T-helper 1 cell treated with Interleukin-12 subunit alpha and Interleukin-12 subunit beta and Interleukin-4 antibody, amounts not matched to agents 30 μg/mL and 1 μg/mL, for 36 hours (primary cell): ENCODE data around the gene D2HGDH.
"Not testable (repeated sequence)": the region's sequence is repeated elsewhere in the genome, so short reads cannot be mapped to it uniquely, and the experiment has no call there.

Source experiments
- H3K27ac Mint-ChIP-seq: one replicate; pipeline ENCODE4 v1.8.0; 2021; ENCODE audit warnings: mild to moderate bottlenecking, mixed read lengths
- H3K27me3 Mint-ChIP-seq: one replicate; pipeline ENCODE4 v1.8.0; 2021; ENCODE audit warnings: low read depth, mixed read lengths
- H3K36me3 Mint-ChIP-seq: one replicate; pipeline ENCODE4 v1.8.0; 2021; ENCODE audit warnings: low read depth, mixed read lengths
- H3K4me1 Mint-ChIP-seq: one replicate; pipeline ENCODE4 v1.8.0; 2021; ENCODE audit warnings: low read depth, mixed read lengths
- H3K4me3 Mint-ChIP-seq: one replicate; pipeline ENCODE4 v1.8.0; 2021; ENCODE audit warnings: mild to moderate bottlenecking, moderate library complexity, mixed read lengths
- H3K9me3 Mint-ChIP-seq: one replicate; pipeline ENCODE4 v1.8.0; 2021; ENCODE audit warnings: mixed read lengths

Gene D2HGDH

GRCh38 chr2:241775223-241776177 lies 41.1 kb downstream of the D2HGDH start:
- Mint-ChIP-seq H3K36me3 (no peaks in the 10 kb centered on the region), H3K4me1 (peaks cover 5% of the 10 kb centered on the region), H3K27ac (no peak overlapping the region), H3K4me3 (no peak overlapping the region), H3K27me3 (no peaks in the 10 kb centered on the region), H3K9me3 (no peaks in the 10 kb centered on the region)

DNA sequence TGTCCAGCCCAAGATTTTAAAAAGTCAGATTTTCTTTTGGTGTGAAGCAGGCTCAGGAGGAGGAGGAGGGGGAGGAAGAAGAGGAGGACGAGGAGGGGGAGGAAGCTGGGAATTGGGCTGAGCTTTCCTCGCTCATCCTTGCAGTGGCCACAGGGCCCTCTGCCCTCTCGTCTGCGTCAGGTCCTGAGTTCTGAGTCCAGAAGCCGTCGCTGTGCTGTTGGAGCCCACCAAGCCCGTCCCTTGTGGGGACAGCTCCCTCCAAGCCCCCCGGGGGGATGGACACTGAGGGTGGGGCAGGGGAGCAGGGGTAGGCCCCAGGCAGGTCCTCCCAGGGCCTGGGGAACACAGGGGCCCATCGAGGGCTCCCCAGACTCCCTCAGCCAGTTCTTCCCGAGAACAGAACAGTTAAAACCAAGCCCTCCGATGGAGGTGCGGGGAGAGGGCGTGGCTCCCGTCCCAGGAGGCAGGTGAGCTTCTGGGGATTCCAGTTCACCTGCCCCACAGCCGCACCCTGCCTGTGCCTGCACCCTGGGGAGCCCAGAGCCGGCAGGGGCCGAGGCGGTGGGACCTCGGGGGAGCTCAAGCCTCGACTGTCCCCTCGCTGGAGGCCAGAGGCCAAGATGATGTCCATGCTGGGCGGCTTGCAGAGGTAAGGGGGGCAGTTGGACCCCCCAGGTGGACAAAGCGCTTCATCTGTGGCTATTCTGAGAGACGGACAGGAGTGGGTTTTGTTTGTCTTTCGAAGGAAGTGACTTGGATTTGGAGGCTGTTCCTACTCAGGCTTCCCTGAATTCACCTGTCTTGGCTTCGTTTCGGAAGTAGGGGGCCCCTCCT lies 42.1 kb downstream of the D2HGDH start, which contains the start of gene GAL3ST2:
Gene GAL3ST2, plus strand, starts transcription at position 487 of the 834 bp plus-strand sequence. Its CDS starts 134 bp downstream, at position 621.
- Mint-ChIP-seq H3K9me3 (peaks cover 3% of the 10 kb centered on the region), H3K4me3 (no peak within 1 kb of the TSS), H3K4me1 (peaks cover 5% of the 10 kb centered on the region), H3K27ac (no peak within 1 kb of the TSS), H3K36me3 (no peaks in the 10 kb centered on the region), H3K27me3 (no peaks in the 10 kb centered on the region)

- H3K36me3 Mint-ChIP-seq, result no peaks in the 10 kb centered on the region
- H3K27ac Mint-ChIP-seq, result no peak overlapping the region
- peaks cover under 1% of the 10 kb centered on the region for H3K4me1 Mint-ChIP-seq
- H3K9me3 Mint-ChIP-seq, result peaks cover 3% of the 10 kb centered on the region
- H3K4me3 Mint-ChIP-seq, result no peak overlapping the region
- no peaks in the 10 kb centered on the region for H3K27me3 Mint-ChIP-seq
Measured at GRCh38 chr2:241777170-241777685, 42.8 kb downstream of the D2HGDH start.

DNA sequence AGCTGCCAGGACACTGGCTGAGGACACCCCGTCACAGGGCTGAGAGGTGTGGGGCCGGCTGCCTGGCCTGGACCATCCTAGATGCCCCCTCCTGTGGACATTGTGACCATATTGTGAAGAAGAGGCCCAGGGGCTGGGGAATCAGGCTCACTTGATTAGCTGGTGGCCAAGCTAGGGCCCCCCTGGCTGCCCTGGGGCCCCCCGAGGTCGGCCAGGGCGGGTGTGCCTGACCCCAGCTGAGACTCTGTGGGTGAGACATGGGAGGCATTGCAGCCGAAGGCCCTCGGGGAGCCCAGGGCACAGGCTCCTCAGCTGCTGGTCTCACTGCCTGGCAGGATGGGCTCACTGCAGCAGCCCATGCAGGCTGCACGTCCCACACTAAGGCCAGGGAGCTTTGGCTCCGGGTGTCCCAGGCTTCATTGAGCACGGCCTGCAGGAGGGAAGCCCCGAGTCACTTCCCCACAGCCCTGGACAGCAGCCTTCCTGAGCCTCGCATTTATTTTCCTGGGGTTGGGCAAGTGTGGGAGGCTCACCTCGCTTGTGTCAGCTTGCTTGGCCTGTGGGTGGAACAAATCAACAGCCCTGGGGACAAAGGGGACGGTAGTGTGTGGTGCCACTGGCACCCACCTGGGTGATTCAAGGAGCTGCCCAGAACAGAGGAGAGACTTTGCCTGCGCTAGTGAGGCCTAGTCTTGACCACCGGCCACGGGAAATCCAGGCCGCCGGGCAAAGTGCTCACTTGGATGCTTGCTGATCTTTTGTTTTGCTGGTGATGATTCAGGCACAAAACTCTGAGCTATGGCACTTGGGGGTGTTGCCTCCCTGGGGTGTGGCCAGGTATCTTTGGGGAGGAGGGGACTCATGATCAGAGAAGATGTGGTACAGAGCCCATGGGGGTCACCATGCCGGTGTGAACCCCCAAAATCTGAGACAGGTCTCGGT lies 43.5 kb downstream of the D2HGDH start:
- H3K27ac Mint-ChIP-seq, result no peak overlapping the region
- H3K27me3 Mint-ChIP-seq, result no peaks in the 10 kb centered on the region
- H3K36me3 Mint-ChIP-seq, result no peaks in the 10 kb centered on the region
- H3K4me1 Mint-ChIP-seq, result no peaks in the 10 kb centered on the region
- no peak overlapping the region for H3K4me3 Mint-ChIP-seq
- peaks cover 3% of the 10 kb centered on the region for H3K9me3 Mint-ChIP-seq

- Mint-ChIP-seq H3K36me3 (no peaks in the 10 kb centered on the region), H3K9me3 (peaks cover 6% of the 10 kb centered on the region), H3K27me3 (no peaks in the 10 kb centered on the region), H3K4me3 (no peak overlapping the region), H3K27ac (no peak overlapping the region), H3K4me1 (no peaks in the 10 kb centered on the region)
Measured at GRCh38 chr2:241780939-241781569, 46.6 kb downstream of the D2HGDH start.

GRCh38 chr2:241782053-241782452 lies 47.6 kb downstream of the D2HGDH start:
- not testable (repeated sequence) for H3K27ac Mint-ChIP-seq, H3K27me3 Mint-ChIP-seq, H3K4me1 Mint-ChIP-seq, H3K36me3 Mint-ChIP-seq, H3K4me3 Mint-ChIP-seq
- H3K9me3 Mint-ChIP-seq, result peaks cover 13% of the 10 kb centered on the region

DNA sequence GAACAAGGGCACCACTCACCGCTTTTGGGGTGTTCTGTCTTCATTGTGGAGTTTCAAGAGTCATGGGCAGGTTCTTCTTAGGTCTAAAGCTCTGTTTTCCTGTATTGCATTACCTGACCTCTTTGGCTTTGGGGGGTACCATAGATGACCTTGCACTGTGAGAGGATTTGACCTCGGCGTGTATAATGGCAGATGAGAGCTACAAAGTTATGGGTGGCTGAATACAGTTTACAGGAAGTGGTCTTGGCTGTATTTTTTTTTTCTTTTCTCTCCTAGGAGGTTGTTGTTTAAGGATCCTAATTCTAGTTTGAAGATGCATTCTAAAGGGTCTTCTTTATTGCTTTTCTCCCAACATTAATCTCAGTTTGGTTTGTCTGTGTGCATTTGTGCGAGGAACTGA lies 53.7 kb downstream of the D2HGDH start:
- Mint-ChIP-seq H3K36me3 (peaks cover 2% of the 10 kb centered on the region), H3K4me1 (peaks cover 8% of the 10 kb centered on the region), H3K4me3 (no peak overlapping the region), H3K27me3 (peaks cover 6% of the 10 kb centered on the region), H3K9me3 (peaks cover 45% of the 10 kb centered on the region), H3K27ac (no peak overlapping the region)

DNA sequence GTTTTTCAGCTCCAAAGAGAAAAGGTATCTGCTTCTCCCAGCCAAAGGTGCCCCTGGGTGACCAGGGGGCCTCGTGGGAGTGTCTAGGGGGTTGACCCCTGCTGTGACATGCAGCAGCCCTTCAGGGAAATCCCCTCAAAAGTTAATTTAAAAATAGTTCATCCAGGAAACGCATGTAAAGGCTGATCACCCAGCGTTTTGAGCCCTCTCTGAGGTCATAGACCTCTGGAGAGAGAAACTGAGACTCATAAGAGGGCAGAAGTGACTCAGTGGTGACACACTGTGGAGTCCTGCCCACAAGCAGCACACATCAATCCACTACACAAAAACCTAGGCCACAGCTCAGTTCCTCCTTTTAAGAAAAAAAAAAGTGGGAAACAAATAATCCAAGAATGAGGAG lies 54.1 kb downstream of the D2HGDH start:
- H3K36me3 Mint-ChIP-seq, result peaks cover 2% of the 10 kb centered on the region
- H3K27ac Mint-ChIP-seq, result no peak overlapping the region
- H3K4me1 Mint-ChIP-seq, result peaks cover 8% of the 10 kb centered on the region
- H3K27me3 Mint-ChIP-seq, result peaks cover 6% of the 10 kb centered on the region
- peaks cover 48% of the 10 kb centered on the region for H3K9me3 Mint-ChIP-seq
- no peak overlapping the region for H3K4me3 Mint-ChIP-seq

DNA sequence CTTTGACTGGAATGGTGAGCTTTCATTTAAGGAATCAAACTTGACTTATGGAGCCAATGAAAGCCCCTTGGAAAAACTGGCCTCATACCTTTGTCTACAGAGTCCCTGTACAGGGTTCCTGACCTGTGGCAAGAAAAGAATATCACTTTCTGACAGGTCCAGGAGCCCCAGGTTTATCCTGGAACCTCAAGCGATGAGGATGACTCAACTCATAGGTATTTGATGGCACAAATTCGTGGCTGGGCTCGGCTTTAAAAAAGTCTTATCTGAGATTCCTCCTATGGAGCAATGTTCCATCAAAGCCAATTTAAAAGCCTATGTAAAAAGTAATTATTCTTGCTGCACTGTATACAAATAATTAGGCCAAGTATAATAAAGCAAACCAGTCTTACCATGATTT lies 57.0 kb downstream of the D2HGDH start:
- H3K27ac Mint-ChIP-seq, H3K36me3 Mint-ChIP-seq, H3K4me3 Mint-ChIP-seq, H3K27me3 Mint-ChIP-seq, H3K4me1 Mint-ChIP-seq: not testable (repeated sequence)
- peaks cover 45% of the 10 kb centered on the region for H3K9me3 Mint-ChIP-seq

DNA sequence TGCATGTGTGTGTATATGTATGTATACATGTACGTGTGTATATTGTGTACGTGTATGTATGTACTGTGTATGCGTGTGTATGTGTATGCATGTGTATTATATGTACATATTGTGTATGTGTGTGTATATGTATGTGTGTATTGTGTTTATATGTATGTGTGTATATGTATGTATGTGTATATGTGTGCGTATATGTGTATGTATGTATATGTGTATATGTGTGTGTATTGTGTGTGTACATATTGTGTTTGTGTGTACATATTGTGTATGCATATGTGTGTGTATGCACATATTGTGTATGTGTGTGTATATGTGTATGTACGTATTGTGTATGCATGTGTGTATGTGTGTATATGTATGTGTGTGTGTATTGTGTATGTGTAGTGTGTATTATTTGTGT lies 59.0 kb downstream of the D2HGDH start:
- peaks cover under 1% of the 10 kb centered on the region for H3K27me3 Mint-ChIP-seq
- no peak overlapping the region for H3K4me3 Mint-ChIP-seq
- H3K4me1 Mint-ChIP-seq, result peaks cover 3% of the 10 kb centered on the region
- H3K27ac Mint-ChIP-seq, result no peak overlapping the region
- H3K9me3 Mint-ChIP-seq, result peaks cover 27% of the 10 kb centered on the region
- peaks cover 2% of the 10 kb centered on the region for H3K36me3 Mint-ChIP-seq

DNA sequence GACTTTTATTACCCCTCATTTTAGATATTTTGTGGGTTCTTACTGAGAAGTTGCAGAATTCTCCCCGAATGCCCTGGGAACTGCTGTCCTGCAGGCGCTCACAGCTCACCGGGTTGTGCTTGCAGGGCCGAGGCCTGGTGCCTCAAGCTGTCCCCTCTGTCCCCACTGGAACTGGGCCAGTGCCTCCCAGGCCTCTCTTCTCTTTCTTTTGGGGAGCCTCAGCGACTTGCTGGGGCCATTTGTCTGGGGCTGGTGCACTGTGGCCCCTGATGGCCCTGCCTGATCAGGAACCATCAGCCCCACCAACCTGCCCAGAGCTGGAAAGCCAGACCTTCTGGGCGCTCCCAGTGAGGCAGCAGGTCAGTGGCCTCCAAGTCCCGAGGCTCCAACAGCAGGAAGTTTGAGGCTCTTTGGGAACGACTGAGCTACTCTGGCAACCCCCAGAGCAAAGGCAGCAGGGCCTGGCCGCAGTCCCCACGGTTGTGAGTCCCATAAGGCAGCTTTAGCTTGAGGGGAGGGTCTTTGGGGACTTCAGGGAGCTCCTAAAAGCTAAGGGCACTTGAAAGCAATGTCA lies 59.9 kb downstream of the D2HGDH start:
- Mint-ChIP-seq H3K4me3 (no peak overlapping the region), H3K27me3 (no peaks in the 10 kb centered on the region), H3K9me3 (peaks cover 18% of the 10 kb centered on the region), H3K36me3 (no peaks in the 10 kb centered on the region), H3K4me1 (no peaks in the 10 kb centered on the region), H3K27ac (no peak overlapping the region)

GRCh38 chr2:241795021-241795999 lies 60.9 kb downstream of the D2HGDH start:
- Mint-ChIP-seq H3K4me3 (no peak overlapping the region), H3K4me1 (no peaks in the 10 kb centered on the region), H3K27ac (no peak overlapping the region), H3K9me3 (peaks cover 12% of the 10 kb centered on the region), H3K27me3 (no peaks in the 10 kb centered on the region), H3K36me3 (no peaks in the 10 kb centered on the region)
